ENCODE data around the gene TYW5. TPM values are rescaled to one million over a fixed set of nuclear protein-coding genes. Genes with fewer than 3 reads are reported as not detected.
A peak's percentile ranks its signal among the peaks of the same experiment; 100 is the strongest.

TYW5 gene
- polyA plus RNA-seq = 1 to 10 TPM; 2.0 to 3.0 (median 2.7) TPM

GRCh38 chr2:199955339-199956061 is at the start of gene TYW5, which contains the start of gene MAIP1:
TSS of gene TYW5 (minus strand) at chr2:199955491. CDS start at chr2:199955470, 21 bp downstream.
TSS of gene MAIP1 (plus strand) at chr2:199955582. CDS start at chr2:199955799, 217 bp downstream.
- WGBS, 3 donors = 0 to 1% (median 0%) methylated on average over 64 of the region's 64 CpGs
- no peak within 1 kb of the TSS for H3K27ac ChIP-seq (ENCODE audit: low read depth, low read length)

- 63 to 86% (median 74%) methylated on average over 1 of the region's 1 CpG for WGBS, 3 donors
These were observed 48.2 kb upstream of the TYW5 start for GRCh38 chr2:200003444-200003843.

GRCh38 chr2:200000444-200001163 is 45.3 kb upstream of the TYW5 start:
- H3K27ac ChIP-seq (ENCODE audit: low read depth, low read length) = no peak overlapping the region
- 66 to 81% (median 77%) methylated on average over 2 of the region's 2 CpGs for WGBS, 3 donors

More at GRCh38 chr2:200003444-200003843, 48.2 kb upstream of the TYW5 start:
- no peak overlapping the region for H3K27ac ChIP-seq (ENCODE audit: low read depth, low read length)

- H3K27ac ChIP-seq (ENCODE audit: low read depth, low read length) = no peak overlapping the region
- WGBS, 3 donors = 92 to 96% (median 94%) methylated on average over 4 of the region's 4 CpGs
These were observed 43.9 kb upstream of the TYW5 start for GRCh38 chr2:199999166-199999565.

GRCh38 chr2:199997296-199997695 is 42.0 kb upstream of the TYW5 start:
- no peak overlapping the region for H3K27ac ChIP-seq (ENCODE audit: low read depth, low read length)
- 85 to 93% (median 89%) methylated on average over 3 of the region's 3 CpGs for WGBS, 3 donors

GRCh38 chr2:199994896-199995295 is 39.6 kb upstream of the TYW5 start:
- 80 to 86% (median 83%) methylated on average over 2 of the region's 2 CpGs for WGBS, 3 donors
- no peak overlapping the region for H3K27ac ChIP-seq (ENCODE audit: low read depth, low read length)

- H3K27ac ChIP-seq (ENCODE audit: low read depth, low read length) = no peak overlapping the region
- 85 to 89% (median 87%) methylated on average over 3 of the region's 3 CpGs for WGBS, 3 donors
These were observed 39.1 kb upstream of the TYW5 start for GRCh38 chr2:199994371-199994770.

GRCh38 chr2:199992296-199992695 is 37.0 kb upstream of the TYW5 start:
- 92 to 97% (median 97%) methylated on average over 3 of the region's 3 CpGs for WGBS, 3 donors
- H3K27ac ChIP-seq (ENCODE audit: low read depth, low read length) = no peak overlapping the region

GRCh38 chr2:199991691-199992090 is 36.4 kb upstream of the TYW5 start:
- 93 to 96% (median 94%) methylated on average over 2 of the region's 2 CpGs for WGBS, 3 donors
- H3K27ac ChIP-seq (ENCODE audit: low read depth, low read length) = no peak overlapping the region

- no peak overlapping the region for H3K27ac ChIP-seq (ENCODE audit: low read depth, low read length)
- WGBS, 3 donors = 93 to 98% (median 94%) methylated on average over 5 of the region's 5 CpGs
These were observed 34.5 kb upstream of the TYW5 start for GRCh38 chr2:199989822-199990221.

- WGBS, 3 donors = 18 to 55% (median 26%) methylated on average over 7 of the region's 7 CpGs
- H3K27ac ChIP-seq (ENCODE audit: low read depth, low read length) = peak overlapping the region; percentile 15
These were observed 32.9 kb upstream of the TYW5 start for GRCh38 chr2:199988151-199988550.

GRCh38 chr2:199987586-199987985 is 32.3 kb upstream of the TYW5 start:
- no peak overlapping the region for H3K27ac ChIP-seq (ENCODE audit: low read depth, low read length)
- 72 to 77% (median 77%) methylated on average over 2 of the region's 2 CpGs for WGBS, 3 donors

GRCh38 chr2:199985625-199986207 is 30.4 kb upstream of the TYW5 start:
- WGBS, 3 donors = 57 to 77% (median 75%) methylated on average over 6 of the region's 6 CpGs
- H3K27ac ChIP-seq (ENCODE audit: low read depth, low read length) = no peak overlapping the region

GRCh38 chr2:199984755-199985154 is 29.5 kb upstream of the TYW5 start:
- 66 to 85% (median 71%) methylated on average over 2 of the region's 2 CpGs for WGBS, 3 donors
- H3K27ac ChIP-seq (ENCODE audit: low read depth, low read length) = no peak overlapping the region

GRCh38 chr2:199984159-199984558 is 28.9 kb upstream of the TYW5 start:
- 66 to 90% (median 83%) methylated on average over 4 of the region's 4 CpGs for WGBS, 3 donors
- no peak overlapping the region for H3K27ac ChIP-seq (ENCODE audit: low read depth, low read length)

- 61 to 68% (median 65%) methylated on average over 1 of the region's 1 CpG for WGBS, 3 donors
- H3K27ac ChIP-seq (ENCODE audit: low read depth, low read length) = no peak overlapping the region
These were observed 28.2 kb upstream of the TYW5 start for GRCh38 chr2:199983534-199983933.

GRCh38 chr2:199982126-199982843 is 27.0 kb upstream of the TYW5 start:
- 74 to 93% (median 84%) methylated on average over 5 of the region's 5 CpGs for WGBS, 3 donors
- no peak overlapping the region for H3K27ac ChIP-seq (ENCODE audit: low read depth, low read length)

- WGBS, 3 donors = 9 to 17% (median 15%) methylated on average over 12 of the region's 12 CpGs
- H3K27ac ChIP-seq (ENCODE audit: low read depth, low read length) = no peak overlapping the region
These were observed 24.7 kb upstream of the TYW5 start for GRCh38 chr2:199979832-199980628.
